Body of pancreas (tissue), 4 donors: ENCODE results near the gene POLE3. TPM values are rescaled to one million over a fixed set of nuclear protein-coding genes. Genes with fewer than 3 reads are reported as not detected.
"Not testable (repeated sequence)": the region's sequence is repeated elsewhere in the genome, so short reads cannot be mapped to it uniquely, and the experiment has no call there.

ENCODE experiments used
- ATAC-seq: fragments of 150-250 bp; one replicate; pipeline ENCODE4 v1.9.1; 2016
- DNase-seq, 4 donors: peaks; one replicate each; pipeline ENCODE4 v3.0.0-alpha.2; 2019
- H3K27ac ChIP-seq, 4 donors: fragments of 200-600 bp; sonication (generic); 1 replicate in 3 of 4; 2 replicates in 1 of 4; pipeline versions ENCODE4 v1.5.1 to v1.6.1; 2016 to 2019; ENCODE audit warnings: mild to moderate bottlenecking in 1 of 4, mixed read lengths in 1 of 4, moderate library complexity in 1 of 4
- H3K27me3 ChIP-seq, 2 donors: fragments of 200-600 bp; sonication (generic); one replicate each; pipeline ENCODE4 v1.6.0; 2016; ENCODE audit warnings: mild to moderate bottlenecking in 1 of 2
- H3K36me3 ChIP-seq, 2 donors: fragments of 200-600 bp; sonication (generic); replicated peaks in 1 of 2; 2 replicates each; pipeline ENCODE4 v1.5.1; 2016; ENCODE audit warnings: low read depth in 2 of 2; ENCODE audit not compliant: insufficient read depth in 1 of 2
- H3K4me1 ChIP-seq: fragments of 200-600 bp; sonication (generic); one replicate; pipeline ENCODE4 v1.6.0; 2016
- H3K4me3 ChIP-seq, 2 donors: fragments of 200-600 bp; sonication (generic); 1 replicate in 1 of 2; 2 replicates in 1 of 2; pipeline ENCODE4 v1.5.1; 2016 to 2019
- H3K9me3 ChIP-seq, 3 donors: fragments of 200-600 bp; sonication (generic); 1 replicate in 2 of 3; 2 replicates in 1 of 3; pipeline ENCODE4 v1.5.1; 2016
- POLR2A ChIP-seq, 3 donors: fragments of 450-650 bp; IDR thresholded peaks; one replicate each; pipeline ENCODE4 v1.6.1; 2016; ENCODE audit warnings: antibody characterized with exemption in 3 of 3, mild to moderate bottlenecking in 2 of 3
- WGBS, 2 donors: methylation state at CpG; one replicate each; pipeline ENCODE4 v1.1.5; 2017; 5-methylcytosine and 5-hydroxymethylcytosine counted together
- intact Hi-C: fragments of 100-400 bp; cut with DNase I; formaldehyde crosslinking; loops from one replicate; pipeline ENCODE4 v1.15.1; 2023
- total RNA-seq, 2 donors: library from RNA; depleted of rRNA; stranded (reverse); fragments of >200 nt; gene quantifications; one replicate each; pipeline ENCODE4 v1.1.0, GENCODE V29; 2016
- TF ChIP-seq, protein P1 (sequence below), 7 experiments: fragments of 450-650 bp in 4 of 7; fragments of 200-600 bp in 3 of 7; sonication (generic) in 3 of 7; IDR thresholded peaks; one replicate each; pipeline ENCODE4 v1.5.1; 2016 to 2019; ENCODE audit warnings: antibody characterized with exemption in 7 of 7

The POLE3 gene
- total RNA-seq, 2 donors from 2014 or later, result 13.8 to 17.6 TPM

DNA sequence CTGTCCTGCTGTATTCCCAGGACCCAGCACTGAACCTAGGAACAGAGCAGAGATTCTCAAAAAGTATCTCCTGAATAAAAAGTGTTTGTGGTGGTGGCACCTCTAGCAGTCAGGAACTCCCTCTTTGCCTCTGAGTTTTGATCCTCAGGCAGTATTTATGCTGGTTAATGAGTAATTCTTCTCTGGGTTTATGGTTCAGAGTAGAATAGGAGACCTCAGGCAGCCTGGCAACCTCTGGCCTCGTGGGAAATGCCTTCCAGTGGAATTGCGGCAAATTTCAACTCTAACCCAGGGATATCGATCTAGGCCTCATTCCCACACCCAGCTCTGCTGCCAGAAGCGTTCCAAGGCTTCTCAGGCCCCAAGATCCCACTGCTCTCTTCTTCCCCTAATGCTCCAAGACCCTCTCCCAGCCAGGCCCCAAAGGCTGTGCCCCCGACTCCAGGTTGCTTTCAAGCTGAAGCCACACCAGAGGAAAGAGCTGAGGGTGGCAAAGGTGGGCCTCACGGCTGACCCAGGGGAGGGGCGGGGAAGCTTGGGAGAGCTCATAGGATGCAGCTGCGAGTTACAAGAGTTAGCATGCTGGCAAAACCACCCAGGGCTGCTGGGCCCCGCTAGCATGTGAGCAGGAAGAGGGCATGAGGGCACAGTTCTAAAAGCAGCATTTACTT, 22.8 kb downstream of the POLE3 start:
- intact Hi-C loops, result no loop called here
- TF ChIP-seq, protein P1, sequence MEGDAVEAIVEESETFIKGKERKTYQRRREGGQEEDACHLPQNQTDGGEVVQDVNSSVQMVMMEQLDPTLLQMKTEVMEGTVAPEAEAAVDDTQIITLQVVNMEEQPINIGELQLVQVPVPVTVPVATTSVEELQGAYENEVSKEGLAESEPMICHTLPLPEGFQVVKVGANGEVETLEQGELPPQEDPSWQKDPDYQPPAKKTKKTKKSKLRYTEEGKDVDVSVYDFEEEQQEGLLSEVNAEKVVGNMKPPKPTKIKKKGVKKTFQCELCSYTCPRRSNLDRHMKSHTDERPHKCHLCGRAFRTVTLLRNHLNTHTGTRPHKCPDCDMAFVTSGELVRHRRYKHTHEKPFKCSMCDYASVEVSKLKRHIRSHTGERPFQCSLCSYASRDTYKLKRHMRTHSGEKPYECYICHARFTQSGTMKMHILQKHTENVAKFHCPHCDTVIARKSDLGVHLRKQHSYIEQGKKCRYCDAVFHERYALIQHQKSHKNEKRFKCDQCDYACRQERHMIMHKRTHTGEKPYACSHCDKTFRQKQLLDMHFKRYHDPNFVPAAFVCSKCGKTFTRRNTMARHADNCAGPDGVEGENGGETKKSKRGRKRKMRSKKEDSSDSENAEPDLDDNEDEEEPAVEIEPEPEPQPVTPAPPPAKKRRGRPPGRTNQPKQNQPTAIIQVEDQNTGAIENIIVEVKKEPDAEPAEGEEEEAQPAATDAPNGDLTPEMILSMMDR (IDR thresholded peaks at IDR 0.05), result no peak
- peak in 1 of 3 donors; percentile 24 for TF ChIP-seq POLR2A (IDR thresholded peaks at IDR 0.05)
- DNase-seq, result peak; percentile 74 to 86 (median 82)
- peak overlapping the region; percentile 68 to 87 (median 75) for H3K27ac ChIP-seq
- H3K9me3 ChIP-seq, result no peaks in the 10 kb centered on the region
- 15 to 17% methylated on average over 7 to 9 of the region's 9 CpGs for WGBS, 2 donors
- H3K27me3 ChIP-seq, result no peaks in the 10 kb centered on the region
- peak; percentile 85 for ATAC-seq
- peaks cover 0 to 15% of the 10 kb centered on the region in 2 donors for H3K36me3 ChIP-seq
- H3K4me3 ChIP-seq, result no peak overlapping the region
- peaks cover 61% of the 10 kb centered on the region for H3K4me1 ChIP-seq

DNA sequence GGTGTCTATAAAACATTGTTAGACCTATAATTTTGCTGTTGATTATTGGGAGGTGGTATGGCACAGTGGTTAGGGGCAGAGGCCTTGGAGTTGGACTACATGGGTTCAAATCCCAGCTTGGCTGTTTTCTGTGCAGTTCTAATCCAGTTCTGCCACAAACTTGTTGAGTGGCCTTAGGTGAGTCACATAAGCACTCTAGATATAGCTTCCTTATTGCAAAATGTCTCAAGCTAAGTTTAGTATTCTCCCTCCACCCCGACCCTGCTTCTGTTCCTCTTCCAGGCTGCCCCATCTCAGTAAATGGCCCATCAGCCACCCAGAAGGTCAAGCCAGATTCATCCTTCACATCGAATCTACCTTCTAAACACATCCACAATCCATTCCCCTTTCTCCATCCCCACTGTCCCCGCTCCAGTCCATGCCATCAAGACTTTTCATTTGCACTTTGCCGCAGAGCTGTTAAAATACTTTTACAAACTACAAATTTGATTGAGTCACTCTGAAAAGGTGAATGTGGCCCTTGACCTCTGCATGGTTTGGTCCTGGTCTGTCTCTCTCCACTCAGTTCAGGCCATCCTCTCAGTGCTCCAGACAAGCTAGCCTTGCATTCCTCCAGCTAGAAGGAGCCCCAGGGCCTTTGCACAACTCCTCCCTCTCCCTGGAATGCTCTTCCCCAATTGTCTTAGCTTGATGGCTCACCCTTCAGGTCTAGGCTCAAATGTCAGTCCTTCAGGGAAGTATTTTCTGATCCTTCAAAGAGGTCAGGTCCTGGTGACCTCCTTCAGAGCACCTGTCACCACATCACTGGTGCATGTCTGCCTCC, 23.7 kb downstream of the POLE3 start:
- H3K9me3 ChIP-seq, result no peaks in the 10 kb centered on the region
- DNase-seq, result no peak
- ATAC-seq, result no peak
- intact Hi-C loops, result no loop called here
- H3K4me3 ChIP-seq, result no peak overlapping the region
- no peaks in the 10 kb centered on the region for H3K27me3 ChIP-seq
- H3K36me3 ChIP-seq, result peaks cover 0 to 10% of the 10 kb centered on the region in 2 donors
- H3K4me1 ChIP-seq, result peaks cover 69% of the 10 kb centered on the region
- no peak for TF ChIP-seq POLR2A (IDR thresholded peaks at IDR 0.05)
- TF ChIP-seq, protein P1 (IDR thresholded peaks at IDR 0.05), result no peak
- WGBS, 2 donors, result 82 to 93% methylated on average over 4 of the region's 4 CpGs
- peak overlapping the region; percentile 68 to 87 (median 75) for H3K27ac ChIP-seq

DNA sequence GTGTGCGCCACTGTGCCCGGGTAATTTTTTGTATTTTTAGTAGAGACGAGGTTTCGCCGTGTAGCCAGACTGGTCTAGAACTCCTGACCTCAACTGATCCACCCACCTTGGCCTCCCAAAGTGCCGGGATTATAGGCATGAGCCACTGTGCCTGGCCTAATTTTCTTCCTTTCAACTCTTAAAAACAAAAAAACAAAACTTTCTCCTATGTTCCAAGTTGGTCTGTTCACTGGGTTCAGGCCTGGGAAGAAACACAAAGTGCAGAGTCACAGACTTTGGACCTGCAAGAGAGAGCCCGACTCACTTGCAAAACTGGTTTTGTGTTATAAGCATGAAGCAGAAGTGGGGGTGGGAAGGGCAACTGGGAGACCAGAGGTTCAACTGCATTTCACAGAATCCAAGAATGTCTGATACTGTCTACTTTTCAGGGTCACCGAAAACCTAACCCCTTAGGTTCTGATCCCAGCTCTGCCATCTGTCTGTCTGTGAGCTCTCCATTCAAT, 28.5 kb downstream of the POLE3 start:
- DNase-seq (peak; percentile 82 to 94 (median 90)), ATAC-seq (peak; percentile 95)
- H3K9me3 ChIP-seq, result no peaks in the 10 kb centered on the region
- H3K4me1 ChIP-seq, result peaks cover 83% of the 10 kb centered on the region
- no peak overlapping the region for H3K4me3 ChIP-seq
- no peaks in the 10 kb centered on the region for H3K27me3 ChIP-seq
- TF ChIP-seq POLR2A (IDR thresholded peaks at IDR 0.05), result no peak
- TF ChIP-seq, protein P1 (IDR thresholded peaks at IDR 0.05), result no peak
- H3K27ac ChIP-seq, result peak overlapping the region; percentile 88 to 99 (median 98)
- intact Hi-C loops, result no loop called here
- H3K36me3 ChIP-seq, result no peaks in the 10 kb centered on the region
- 16 to 21% methylated on average over 8 of the region's 8 CpGs for WGBS, 2 donors

DNA sequence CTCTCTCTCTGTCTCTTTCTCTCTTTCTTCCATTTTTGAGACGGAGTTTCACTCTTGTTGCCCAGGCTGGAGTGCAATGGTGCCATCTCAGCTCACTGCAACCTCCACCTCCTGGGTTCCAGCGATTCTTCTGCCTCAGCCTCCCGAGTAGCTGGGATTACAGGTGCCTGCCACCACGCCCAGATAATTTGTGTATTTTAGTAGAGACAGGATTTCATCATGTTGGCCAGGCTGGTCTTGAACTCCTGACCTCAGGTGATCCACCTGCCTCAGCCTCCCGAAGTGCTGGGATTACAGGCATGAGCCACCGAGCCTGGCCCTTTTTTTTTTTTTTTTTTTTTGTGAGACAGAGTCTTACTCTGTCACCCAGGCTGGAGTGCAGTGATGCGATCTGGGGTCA, 29.0 kb downstream of the POLE3 start:
- DNase-seq, H3K27me3 ChIP-seq, H3K36me3 ChIP-seq, H3K9me3 ChIP-seq, intact Hi-C loops, ATAC-seq, H3K4me3 ChIP-seq: not testable (repeated sequence)
- Histone ChIP-seq H3K4me1 (peaks cover 78% of the 10 kb centered on the region), H3K27ac (peak overlapping the region; percentile 88 to 99 (median 98))
- 44 to 53% methylated on average over 5 to 7 of the region's 7 CpGs for WGBS, 2 donors

DNA sequence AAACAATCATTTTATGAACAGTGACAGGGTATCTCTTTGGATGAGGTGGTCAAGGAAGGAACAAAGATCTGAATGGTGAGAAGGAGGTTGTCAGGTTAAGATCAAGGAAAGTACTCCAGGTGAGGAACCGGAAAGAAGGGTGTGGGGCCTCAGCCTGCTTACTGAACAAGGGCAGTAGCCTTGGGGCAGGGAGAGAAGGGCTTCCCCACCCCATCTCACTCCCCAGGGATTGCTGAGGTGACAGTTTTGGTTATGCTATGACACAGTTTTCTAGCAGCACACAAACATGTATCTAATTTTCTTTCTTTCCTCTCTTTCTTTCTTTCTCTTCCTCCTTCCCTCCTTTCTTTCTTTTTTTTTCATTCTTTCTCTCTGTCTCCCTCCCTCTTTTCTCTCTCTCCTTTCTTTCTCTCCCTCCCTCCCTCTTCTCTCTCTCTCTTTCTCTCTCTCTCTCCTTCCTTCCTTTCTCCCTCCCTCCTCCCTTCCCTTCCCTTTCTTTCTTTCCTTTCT, 29.6 kb downstream of the POLE3 start:
- no peaks in the 10 kb centered on the region for H3K36me3 ChIP-seq
- WGBS, 2 donors, result 6 to 35% methylated on average over 1 of the region's 1 CpG
- no peaks in the 10 kb centered on the region for H3K27me3 ChIP-seq
- DNase-seq, result peak in 1 of 4 donors; percentile 50
- peaks cover 73% of the 10 kb centered on the region for H3K4me1 ChIP-seq
- no peak for ATAC-seq
- H3K27ac ChIP-seq, result peak overlapping the region; percentile 88 to 99 (median 98)
- TF ChIP-seq, protein P1 (IDR thresholded peaks at IDR 0.05), result no peak
- peak in 1 of 3 donors; percentile 15 for TF ChIP-seq POLR2A (IDR thresholded peaks at IDR 0.05)
- H3K4me3 ChIP-seq, result no peak overlapping the region
- intact Hi-C loops, result no loop called here
- no peaks in the 10 kb centered on the region for H3K9me3 ChIP-seq

DNA sequence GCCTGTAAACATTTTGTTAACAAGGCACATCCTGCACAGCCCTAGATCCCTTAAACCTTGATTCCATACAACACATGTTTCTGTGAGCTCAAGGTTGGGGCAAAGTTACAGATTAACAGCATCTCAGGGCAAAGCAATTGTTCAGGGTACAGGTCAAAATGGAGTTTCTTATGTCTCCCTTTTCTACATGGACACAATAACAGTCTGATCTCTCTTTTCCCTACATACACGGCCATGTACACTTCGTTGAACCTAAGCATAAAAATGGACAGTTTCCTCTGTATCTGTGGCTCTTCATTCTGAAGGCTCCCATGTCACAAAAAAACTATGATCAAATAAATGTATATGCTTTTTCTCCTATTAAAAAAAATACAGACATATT, 30.7 kb downstream of the POLE3 start:
- H3K4me1 ChIP-seq, result peaks cover 75% of the 10 kb centered on the region
- DNase-seq, H3K4me3 ChIP-seq, H3K36me3 ChIP-seq, H3K9me3 ChIP-seq, intact Hi-C loops, H3K27me3 ChIP-seq, ATAC-seq: not testable (repeated sequence)
- peak overlapping the region; percentile 72 to 99 (median 98) for H3K27ac ChIP-seq
- WGBS, 2 donors, result 50 to 51% methylated on average over 2 of the region's 2 CpGs

DNA sequence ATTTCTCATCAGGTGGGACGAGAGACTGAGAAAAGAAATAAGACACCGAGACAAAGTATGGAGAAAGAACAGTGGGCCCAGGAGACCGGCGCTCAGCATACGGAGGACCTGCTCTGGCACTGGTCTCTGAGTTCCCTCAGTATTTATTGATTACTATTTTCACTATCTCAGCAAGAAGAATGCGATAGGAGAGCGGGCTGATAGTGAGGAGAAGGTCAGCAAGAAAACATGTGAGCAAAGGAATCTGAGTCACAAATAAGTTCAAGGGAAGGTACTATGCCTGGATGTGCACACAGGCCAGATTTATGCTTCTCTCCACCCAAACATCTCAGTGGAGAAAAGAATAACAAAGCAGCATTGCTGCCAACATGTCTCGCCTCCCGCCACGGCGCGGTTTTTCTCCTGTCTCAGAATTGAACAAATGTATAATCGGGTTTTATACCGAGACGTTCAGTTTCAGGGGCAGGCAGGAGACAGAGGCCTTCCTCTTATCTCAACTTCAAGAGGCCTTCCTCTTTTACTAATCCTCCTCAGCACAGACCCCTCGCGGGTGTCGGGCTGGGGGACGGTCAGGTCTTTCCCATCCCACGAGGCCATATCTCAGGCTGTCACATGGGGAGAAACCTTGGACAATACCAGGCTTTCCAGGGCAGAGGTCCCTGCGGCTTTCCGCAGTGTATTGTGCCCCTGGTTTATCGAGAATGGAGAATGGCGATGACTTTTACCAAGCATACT, 31.2 kb downstream of the POLE3 start:
- Histone ChIP-seq H3K27ac (peak overlapping the region; percentile 72 to 99 (median 98)), H3K4me1 (peaks cover 81% of the 10 kb centered on the region)
- DNase-seq, result peak; percentile 44 to 70 (median 52)
- H3K9me3 ChIP-seq, H3K4me3 ChIP-seq, ATAC-seq, H3K36me3 ChIP-seq, intact Hi-C loops, H3K27me3 ChIP-seq: not testable (repeated sequence)
- WGBS, 2 donors, result 10 to 14% methylated on average over 23 to 24 of the region's 24 CpGs
